Chondrocyte (in vitro differentiated cells): ENCODE measurements around the gene PTPRN2. TPM values are rescaled to one million over a fixed set of nuclear protein-coding genes. Genes with fewer than 3 reads are reported as not detected.

Experiments
- DNase-seq: peaks from one replicate; pipeline ENCODE4 v3.0.0; 2021; ENCODE audit warnings: mixed read lengths, low spot score
- H3K27ac Mint-ChIP-seq: one replicate; pipeline ENCODE4 v1.8.0; 2021; ENCODE audit warnings: mild to moderate bottlenecking, moderate library complexity, mixed read lengths; ENCODE audit not compliant: unreplicated experiment
- H3K27me3 Mint-ChIP-seq: 2 replicates; pipeline ENCODE4 v1.8.0; 2021; ENCODE audit warnings: low read depth, mixed read lengths
- H3K36me3 Mint-ChIP-seq: 2 replicates; pipeline ENCODE4 v1.8.0; 2021; ENCODE audit warnings: low read depth, mixed read lengths
- H3K4me1 Mint-ChIP-seq: 2 replicates; pipeline ENCODE4 v1.8.0; 2021; ENCODE audit warnings: low read depth, mild to moderate bottlenecking, mixed read lengths
- H3K4me3 Mint-ChIP-seq: one replicate; pipeline ENCODE4 v1.8.0; 2021; ENCODE audit warnings: mild to moderate bottlenecking, moderate library complexity, mixed read lengths; ENCODE audit not compliant: unreplicated experiment
- H3K9me3 Mint-ChIP-seq: 2 replicates; pipeline ENCODE4 v1.8.0; 2021; ENCODE audit warnings: low read depth, mixed read lengths
- total RNA-seq: library from RNA; stranded (reverse); gene quantifications from 3 replicates; pipeline ENCODE4 v1.2.1, GENCODE V29; 2021
- TF ChIP-seq, protein P1 (sequence below): fragments of 200-600 bp; sonication (generic); IDR thresholded peaks from 2 replicates; pipeline ENCODE4 v1.5.0; 2021; ENCODE audit warnings: antibody characterized with exemption, mild to moderate bottlenecking, moderate library complexity

PTPRN2 gene
- total RNA-seq, 1 donor from 2014 or later = 0.30 TPM

DNA sequence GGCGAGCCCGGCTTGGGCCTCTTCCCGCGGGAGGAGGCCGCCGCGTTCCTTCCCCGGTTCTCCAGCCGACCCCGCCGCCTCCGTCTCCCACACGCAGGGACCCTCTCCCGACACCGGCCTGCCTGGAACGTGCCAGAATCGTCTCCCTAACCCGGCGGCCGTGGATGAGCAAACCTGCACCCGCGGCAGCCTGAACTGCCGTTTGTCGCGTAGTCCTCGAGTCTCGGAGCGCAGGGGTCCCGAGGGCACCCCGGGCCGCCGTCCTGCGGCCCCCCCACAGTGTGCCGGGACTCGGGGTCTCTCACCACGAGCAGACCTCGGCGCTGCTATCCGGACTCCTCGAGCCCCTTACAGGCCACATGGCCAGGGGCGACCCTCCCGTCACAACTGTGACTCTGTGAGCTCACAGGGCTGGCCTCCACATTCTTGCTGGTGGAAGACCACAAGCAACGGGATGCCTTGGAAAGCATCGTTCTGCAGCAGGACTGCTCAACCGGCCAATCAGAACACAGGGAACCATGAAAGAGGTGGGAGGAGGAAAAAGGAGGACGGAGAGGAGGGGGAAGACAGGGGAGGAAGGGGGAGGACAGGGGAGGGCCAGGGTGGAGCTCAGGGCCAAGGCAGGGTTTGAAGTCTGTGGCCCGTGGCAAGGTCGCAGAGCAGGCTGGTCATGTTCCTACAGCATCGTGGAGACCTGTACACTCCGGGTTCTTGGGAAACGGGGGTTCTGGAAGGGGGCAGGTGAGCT is 973.9 kb downstream of the PTPRN2 start:
- Mint-ChIP-seq H3K4me3 (no peak overlapping the region), H3K4me1 (no peaks in the 10 kb centered on the region), H3K9me3 (no peaks in the 10 kb centered on the region), H3K36me3 (no peaks in the 10 kb centered on the region), H3K27ac (no peak overlapping the region), H3K27me3 (peaks cover 6% of the 10 kb centered on the region)
- TF ChIP-seq, protein P1, sequence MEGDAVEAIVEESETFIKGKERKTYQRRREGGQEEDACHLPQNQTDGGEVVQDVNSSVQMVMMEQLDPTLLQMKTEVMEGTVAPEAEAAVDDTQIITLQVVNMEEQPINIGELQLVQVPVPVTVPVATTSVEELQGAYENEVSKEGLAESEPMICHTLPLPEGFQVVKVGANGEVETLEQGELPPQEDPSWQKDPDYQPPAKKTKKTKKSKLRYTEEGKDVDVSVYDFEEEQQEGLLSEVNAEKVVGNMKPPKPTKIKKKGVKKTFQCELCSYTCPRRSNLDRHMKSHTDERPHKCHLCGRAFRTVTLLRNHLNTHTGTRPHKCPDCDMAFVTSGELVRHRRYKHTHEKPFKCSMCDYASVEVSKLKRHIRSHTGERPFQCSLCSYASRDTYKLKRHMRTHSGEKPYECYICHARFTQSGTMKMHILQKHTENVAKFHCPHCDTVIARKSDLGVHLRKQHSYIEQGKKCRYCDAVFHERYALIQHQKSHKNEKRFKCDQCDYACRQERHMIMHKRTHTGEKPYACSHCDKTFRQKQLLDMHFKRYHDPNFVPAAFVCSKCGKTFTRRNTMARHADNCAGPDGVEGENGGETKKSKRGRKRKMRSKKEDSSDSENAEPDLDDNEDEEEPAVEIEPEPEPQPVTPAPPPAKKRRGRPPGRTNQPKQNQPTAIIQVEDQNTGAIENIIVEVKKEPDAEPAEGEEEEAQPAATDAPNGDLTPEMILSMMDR = no peak
- no peak for DNase-seq

DNA sequence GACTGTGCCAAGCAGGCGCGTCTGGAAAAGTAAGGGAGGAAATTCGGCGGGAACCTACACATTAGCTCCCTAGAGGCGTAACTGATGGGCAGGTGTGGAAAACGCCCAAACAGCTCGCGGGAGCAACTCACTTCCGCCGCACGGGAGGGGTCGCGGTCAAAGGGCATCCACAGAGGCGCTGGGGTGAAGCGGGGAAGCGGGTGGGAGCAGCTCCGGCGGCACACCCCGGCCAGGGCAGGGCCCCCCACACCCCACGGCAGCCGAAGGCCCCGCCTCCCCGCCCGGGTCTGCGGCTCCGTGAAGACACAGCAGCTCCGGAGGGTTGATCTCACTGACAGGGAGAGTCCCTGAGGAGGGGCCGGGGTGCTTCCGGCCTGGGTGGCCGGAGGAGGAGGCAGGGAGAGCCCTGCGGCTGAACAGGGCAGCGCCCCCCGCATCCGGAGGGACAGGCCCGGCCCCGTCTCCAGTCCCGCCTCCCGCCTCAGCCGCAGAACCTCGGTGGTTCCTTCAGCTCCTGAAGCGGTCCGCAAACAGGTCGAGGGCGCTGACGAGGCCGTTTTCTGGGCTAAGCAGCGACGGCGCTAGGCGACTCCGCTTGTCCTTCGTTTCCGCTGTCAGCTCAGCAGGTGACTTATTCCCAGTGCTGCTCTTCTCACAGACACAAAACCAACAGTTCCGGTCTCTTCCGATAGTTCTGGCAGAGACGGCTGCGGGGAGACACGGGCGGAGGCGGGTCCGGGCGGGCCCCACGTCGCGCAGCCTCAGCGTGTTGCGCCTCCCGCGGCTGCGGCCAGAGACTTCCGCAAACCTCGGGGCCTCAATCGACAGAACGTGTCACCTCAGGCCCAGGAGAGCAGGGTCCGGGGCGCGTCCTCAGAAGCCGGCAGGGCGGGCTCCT is 974.7 kb downstream of the PTPRN2 start:
- DNase-seq = peak; percentile 92
- no peaks in the 10 kb centered on the region for H3K9me3 Mint-ChIP-seq
- H3K4me1 Mint-ChIP-seq = no peaks in the 10 kb centered on the region
- H3K27me3 Mint-ChIP-seq = peaks cover 2% of the 10 kb centered on the region
- H3K4me3 Mint-ChIP-seq = peak overlapping the region; percentile 22
- TF ChIP-seq, protein P1 = no peak
- H3K36me3 Mint-ChIP-seq = no peaks in the 10 kb centered on the region
- H3K27ac Mint-ChIP-seq = no peak overlapping the region

DNA sequence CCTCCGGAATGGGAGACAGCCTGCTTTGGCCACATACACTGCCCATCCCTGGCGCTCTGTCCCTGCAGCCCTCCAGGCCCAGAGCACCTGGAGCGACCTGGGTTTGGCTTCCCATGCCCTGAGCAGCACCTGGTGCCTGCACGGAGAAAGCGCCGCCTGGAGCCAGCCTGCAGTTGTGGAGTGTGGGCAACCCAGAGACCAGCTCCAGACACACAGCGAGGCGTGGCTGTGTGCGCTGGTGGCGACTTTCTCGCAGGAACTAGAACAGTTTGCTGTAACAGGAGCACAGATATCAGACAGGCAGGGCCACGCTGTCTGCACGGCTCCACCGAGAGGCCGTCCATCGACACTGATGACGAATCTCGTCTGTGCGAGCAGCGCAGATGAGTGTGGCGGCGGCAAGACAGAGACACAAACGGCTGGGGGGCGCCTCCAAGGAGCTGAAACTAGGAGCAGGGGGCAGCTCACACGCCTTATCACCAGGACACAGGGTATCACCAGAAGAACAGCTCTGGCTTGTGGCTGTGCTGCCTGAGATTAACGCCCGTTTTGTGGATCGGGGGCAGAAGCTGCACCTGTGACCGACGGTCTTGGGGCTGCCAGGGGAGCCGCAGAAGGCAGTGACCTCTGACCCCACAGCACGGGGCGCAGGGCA is 975.5 kb downstream of the PTPRN2 start:
- H3K36me3 Mint-ChIP-seq = no peaks in the 10 kb centered on the region
- TF ChIP-seq, protein P1 = no peak
- H3K27ac Mint-ChIP-seq = no peak overlapping the region
- peak; percentile 77 for DNase-seq
- H3K4me1 Mint-ChIP-seq = no peaks in the 10 kb centered on the region
- no peaks in the 10 kb centered on the region for H3K9me3 Mint-ChIP-seq
- H3K27me3 Mint-ChIP-seq = peaks cover 2% of the 10 kb centered on the region
- no peak overlapping the region for H3K4me3 Mint-ChIP-seq

DNA sequence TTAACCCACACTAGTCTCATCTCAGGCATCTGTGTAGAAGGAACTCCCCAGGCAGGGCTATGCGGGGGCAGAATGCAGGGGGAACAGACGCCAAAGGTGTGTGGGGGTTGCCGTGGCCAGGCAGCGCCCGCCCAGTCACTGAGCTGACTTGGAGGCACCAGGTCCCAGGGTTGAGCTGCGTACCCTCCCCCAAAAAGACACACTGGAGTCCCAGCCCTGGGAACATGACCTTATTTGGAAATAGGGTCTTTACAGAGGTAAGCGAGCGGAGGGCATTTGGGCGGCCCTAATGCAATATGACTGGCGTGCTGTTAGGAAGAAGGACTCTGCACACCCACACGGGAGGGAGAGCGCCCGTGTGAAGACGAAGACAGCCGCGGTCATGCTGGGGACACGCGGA is 976.3 kb downstream of the PTPRN2 start:
- H3K4me1 Mint-ChIP-seq = no peaks in the 10 kb centered on the region
- TF ChIP-seq, protein P1 = no peak
- peaks cover 2% of the 10 kb centered on the region for H3K27me3 Mint-ChIP-seq
- DNase-seq = no peak
- H3K9me3 Mint-ChIP-seq = no peaks in the 10 kb centered on the region
- no peak overlapping the region for H3K4me3 Mint-ChIP-seq
- H3K27ac Mint-ChIP-seq = no peak overlapping the region
- no peaks in the 10 kb centered on the region for H3K36me3 Mint-ChIP-seq
